SK-MEL-5 (cell line): Measurements from ENCODE around the gene SSBP2. TPM values are rescaled to one million over a fixed set of nuclear protein-coding genes. Genes with fewer than 3 reads are reported as not detected.

Experiments
- DNase-seq: peaks from one replicate; pipeline ENCODE4 v3.0.0-alpha.2; 2016; ENCODE audit warnings: low read depth, low spot score
- in situ Hi-C: cut with HindIII; loops from 2 replicates; pipeline ENCODE4 v1.10.0; 2016; ENCODE audit warnings: low sequenced_read_pairs, high pct_unique_total_duplicates, low pct_unique_long_range_greater_than_20kb
- total RNA-seq: library from RNA; depleted of rRNA; stranded (reverse); fragments of >200 nt; shearing (Covaris generic); gene quantifications from 2 replicates; pipeline ENCODE4 v1.2.3, GENCODE V29; 2014

SSBP2 gene
- total RNA-seq, 1 experiment from 2014 or later: 4.0 TPM

- in situ Hi-C loops: no loop called here
- DNase-seq: no peak
These were observed 160.2 kb downstream of the SSBP2 start for GRCh38 chr5:81590498-81591384.

GRCh38 chr5:81579262-81579924, 171.5 kb downstream of the SSBP2 start:
- in situ Hi-C loops: no loop called here
- no peak for DNase-seq

DNA sequence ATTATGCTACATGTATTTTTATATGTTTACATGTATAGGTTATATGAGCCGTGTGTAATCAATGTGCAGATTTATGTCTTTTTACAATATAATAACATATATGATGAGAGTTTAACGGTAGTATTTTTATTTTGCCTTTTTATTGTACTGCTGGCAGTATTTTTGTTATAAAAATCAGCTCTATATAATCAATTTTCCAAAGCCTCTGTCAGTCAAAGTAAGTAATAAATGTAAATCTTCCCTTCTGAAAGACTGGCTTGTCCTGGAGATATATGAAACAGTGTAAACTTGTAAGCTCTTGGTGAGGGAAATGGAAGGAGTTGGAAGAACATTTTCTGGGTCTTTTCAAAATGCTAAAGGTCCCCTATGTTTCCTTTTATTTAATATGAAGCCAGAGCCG, 173.8 kb downstream of the SSBP2 start:
- in situ Hi-C loops: no loop called here
- DNase-seq: no peak

DNA sequence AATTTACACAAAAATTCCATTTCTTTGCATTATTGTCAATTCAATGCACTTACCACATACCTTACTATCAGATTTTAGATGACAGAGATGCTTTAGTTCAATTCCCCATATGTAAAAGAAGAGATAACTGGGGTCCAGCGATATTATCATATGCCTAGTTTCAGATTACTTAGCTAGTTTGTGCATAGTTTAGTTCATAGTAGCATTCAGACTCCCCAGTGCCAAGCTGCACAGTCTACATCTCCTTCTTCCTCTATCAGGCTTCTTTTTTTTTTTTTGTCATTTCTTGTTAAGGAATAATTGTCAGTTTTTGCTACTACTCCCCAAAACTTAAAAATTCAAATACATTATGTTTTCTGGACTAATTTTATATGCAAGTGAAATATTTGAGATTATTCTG, 175.0 kb downstream of the SSBP2 start:
- in situ Hi-C loops: no loop called here
- no peak for DNase-seq

GRCh38 chr5:81572201-81572600, 178.7 kb downstream of the SSBP2 start:
- no peak for DNase-seq
- in situ Hi-C loops: no loop called here

DNA sequence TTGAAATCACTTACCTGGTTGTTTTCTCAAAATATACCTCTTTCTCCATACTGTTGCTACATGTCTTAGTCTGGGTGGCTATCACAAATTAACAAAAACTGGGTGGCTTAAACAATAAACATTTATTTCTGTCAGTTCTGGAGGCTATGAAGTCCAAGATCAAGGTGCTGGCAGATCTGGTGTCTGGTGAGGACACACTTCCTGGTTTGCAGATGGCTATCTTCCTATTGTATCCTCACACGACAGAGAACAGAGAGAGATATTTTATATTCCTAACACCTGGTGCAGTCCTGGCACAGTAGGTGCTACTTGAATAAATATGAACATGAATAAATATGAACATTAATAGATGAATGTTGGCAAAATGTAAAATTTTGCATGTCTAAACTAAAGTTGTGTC, 192.7 kb downstream of the SSBP2 start:
- no peak for DNase-seq
- in situ Hi-C loops: no loop called here

DNA sequence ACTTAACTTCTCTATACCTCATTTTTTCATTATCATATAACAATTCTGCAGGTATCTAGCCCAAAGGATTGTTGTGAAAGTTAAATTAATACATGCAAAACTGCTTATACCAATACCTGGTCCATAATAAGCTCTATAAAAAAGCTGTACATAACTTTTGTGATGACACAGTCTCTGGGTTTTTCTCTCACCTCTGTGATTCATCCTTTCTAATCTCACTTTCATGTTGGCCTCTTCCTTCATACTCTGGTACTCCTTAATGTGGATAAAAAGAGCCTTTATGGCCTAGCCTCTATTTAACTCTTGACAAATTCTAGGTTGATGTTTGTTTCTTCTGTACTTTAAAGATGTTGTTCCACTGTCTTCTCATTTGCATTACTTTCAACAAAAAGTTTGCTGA, 194.1 kb downstream of the SSBP2 start:
- no peak for DNase-seq
- in situ Hi-C loops: no loop called here

- in situ Hi-C loops: no loop called here
These were observed 195.0 kb downstream of the SSBP2 start for GRCh38 chr5:81555865-81556264.

GRCh38 chr5:81554647-81555046, 196.2 kb downstream of the SSBP2 start:
- in situ Hi-C loops: no loop called here
- DNase-seq: no peak

More at GRCh38 chr5:81555865-81556264, 195.0 kb downstream of the SSBP2 start:
- DNase-seq: no peak

GRCh38 chr5:81553567-81554212, 197.2 kb downstream of the SSBP2 start:
- in situ Hi-C loops: no loop called here
- DNase-seq: no peak

GRCh38 chr5:81552852-81553566, 197.9 kb downstream of the SSBP2 start:
- in situ Hi-C loops: no loop called here
- DNase-seq: peak; percentile 62

DNA sequence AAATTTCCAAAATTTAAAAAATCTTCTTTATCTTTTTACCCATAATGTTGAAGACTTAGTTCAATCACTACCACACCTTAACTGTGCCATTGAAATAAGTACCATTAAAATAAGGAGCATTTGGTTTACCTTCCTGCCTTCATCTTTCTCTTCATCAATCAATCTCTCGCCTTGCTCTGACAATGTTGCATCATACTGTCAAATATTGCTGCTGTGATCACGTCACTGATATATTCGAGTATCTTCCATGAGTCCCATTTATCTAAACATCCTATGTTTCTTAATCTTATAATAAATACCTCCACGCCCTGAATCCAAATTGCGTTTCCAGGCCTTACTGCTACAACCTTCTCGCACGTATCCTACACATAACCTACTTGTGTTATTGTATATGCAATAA, 201.8 kb downstream of the SSBP2 start:
- in situ Hi-C loops: no loop called here
- no peak for DNase-seq

GRCh38 chr5:81547001-81547400, 203.9 kb downstream of the SSBP2 start:
- in situ Hi-C loops: no loop called here
- no peak for DNase-seq

GRCh38 chr5:81545911-81546310, 205.0 kb downstream of the SSBP2 start:
- no peak for DNase-seq
- in situ Hi-C loops: no loop called here

DNA sequence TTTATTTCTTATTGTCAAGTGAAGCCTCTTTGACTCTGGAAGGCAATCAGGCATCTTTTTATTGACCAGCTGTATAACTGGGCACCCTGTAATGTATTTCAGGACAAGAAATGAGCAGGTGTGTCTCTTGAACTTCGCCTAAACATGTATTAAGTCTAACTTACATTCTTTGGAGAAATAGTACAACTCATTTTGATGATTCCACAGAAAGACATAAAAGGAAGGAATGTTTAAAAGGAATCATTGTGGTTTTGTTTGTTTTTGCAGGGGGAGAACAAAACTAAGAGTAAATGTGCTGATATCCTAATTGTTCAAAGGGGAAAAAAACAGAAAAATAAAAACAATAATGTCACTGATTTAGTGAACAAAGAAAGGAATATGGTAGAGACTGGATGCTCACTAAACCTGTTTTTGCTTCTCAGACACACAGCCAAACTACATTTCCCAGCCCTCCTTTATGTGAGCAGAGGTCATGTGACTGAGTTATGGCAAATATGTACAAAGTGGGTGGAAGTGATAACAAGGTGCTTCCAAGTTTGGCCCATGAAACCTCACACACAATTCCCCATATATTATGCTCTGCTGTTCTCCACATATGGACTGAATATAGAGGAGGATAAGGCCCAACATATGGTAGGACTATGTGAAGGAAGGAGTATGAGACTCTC, 206.4 kb downstream of the SSBP2 start:
- in situ Hi-C loops: no loop called here
- no peak for DNase-seq

DNA sequence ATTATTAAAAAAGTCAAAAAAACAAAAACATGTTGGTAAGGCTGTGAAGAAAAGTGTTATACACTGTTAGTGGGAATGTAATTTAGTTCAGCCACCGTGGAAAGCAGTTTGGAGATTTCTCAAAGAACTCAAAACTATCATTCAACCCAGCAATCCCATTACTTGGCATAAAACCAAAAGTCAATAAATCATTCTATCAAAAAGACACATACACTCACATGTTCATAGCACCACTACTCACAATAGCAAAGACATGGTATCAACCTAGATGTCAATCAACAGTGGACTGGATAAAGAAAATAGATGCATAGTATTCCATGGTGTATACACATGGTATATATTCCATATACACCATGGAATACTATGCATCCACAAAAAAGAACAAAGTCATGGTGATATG, 208.7 kb downstream of the SSBP2 start:
- in situ Hi-C loops: no loop called here
- no peak for DNase-seq

DNA sequence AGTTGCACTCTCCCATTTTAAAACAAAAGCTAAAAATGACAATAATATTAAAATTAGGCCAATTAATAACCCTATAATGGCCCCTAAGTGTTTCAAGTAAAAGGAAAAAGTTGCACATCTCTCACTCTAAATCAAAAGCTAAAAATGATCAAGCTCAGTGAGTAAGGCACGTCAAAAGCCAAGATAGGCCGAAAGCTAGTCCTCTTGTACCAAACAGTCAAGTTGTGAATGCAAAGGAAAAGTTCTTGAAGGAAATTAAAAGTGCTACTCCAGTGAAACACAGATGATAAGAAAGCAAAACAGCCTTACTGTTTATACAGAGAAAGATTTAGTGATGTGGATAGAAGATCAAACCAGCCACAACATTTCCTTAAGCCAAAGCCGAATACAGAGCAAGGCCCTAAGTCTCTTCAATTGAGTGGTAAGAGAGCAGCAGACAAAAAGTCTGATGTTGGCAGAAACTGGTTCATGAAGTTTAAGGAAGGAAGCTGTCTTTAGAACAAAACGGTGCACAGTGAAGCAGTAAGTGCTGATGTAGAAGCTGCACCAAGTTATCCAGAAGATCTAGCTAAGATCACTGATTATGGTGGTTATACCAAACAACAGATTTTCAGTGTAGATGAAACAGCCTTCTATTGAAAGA, 212.9 kb downstream of the SSBP2 start:
- in situ Hi-C loops: no loop called here
- no peak for DNase-seq
